Measurements from ENCODE around the gene MEG3. TPM values are rescaled to one million over a fixed set of nuclear protein-coding genes. Genes with fewer than 3 reads are reported as not detected.

Gene MEG3
- total and polyA plus RNA-seq, 9 of the 15 experiments (the other 6 are each of a cell fraction or from before 2014, with no cell fraction given): 0.10 to 5.3 (median 1.0) TPM; not detected in 1

GRCh38 chr14:100830681-100831080 lies 4.8 kb downstream of the MEG3 start (continued):
- TF ChIP-seq ZNF551 (CRISPR knock-in tag; IDR thresholded peaks at IDR 0.05): no peak
- TF ChIP-seq, protein P1, sequence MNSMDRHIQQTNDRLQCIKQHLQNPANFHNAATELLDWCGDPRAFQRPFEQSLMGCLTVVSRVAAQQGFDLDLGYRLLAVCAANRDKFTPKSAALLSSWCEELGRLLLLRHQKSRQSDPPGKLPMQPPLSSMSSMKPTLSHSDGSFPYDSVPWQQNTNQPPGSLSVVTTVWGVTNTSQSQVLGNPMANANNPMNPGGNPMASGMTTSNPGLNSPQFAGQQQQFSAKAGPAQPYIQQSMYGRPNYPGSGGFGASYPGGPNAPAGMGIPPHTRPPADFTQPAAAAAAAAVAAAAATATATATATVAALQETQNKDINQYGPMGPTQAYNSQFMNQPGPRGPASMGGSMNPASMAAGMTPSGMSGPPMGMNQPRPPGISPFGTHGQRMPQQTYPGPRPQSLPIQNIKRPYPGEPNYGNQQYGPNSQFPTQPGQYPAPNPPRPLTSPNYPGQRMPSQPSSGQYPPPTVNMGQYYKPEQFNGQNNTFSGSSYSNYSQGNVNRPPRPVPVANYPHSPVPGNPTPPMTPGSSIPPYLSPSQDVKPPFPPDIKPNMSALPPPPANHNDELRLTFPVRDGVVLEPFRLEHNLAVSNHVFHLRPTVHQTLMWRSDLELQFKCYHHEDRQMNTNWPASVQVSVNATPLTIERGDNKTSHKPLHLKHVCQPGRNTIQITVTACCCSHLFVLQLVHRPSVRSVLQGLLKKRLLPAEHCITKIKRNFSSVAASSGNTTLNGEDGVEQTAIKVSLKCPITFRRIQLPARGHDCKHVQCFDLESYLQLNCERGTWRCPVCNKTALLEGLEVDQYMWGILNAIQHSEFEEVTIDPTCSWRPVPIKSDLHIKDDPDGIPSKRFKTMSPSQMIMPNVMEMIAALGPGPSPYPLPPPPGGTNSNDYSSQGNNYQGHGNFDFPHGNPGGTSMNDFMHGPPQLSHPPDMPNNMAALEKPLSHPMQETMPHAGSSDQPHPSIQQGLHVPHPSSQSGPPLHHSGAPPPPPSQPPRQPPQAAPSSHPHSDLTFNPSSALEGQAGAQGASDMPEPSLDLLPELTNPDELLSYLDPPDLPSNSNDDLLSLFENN (IDR thresholded peaks at IDR 0.05; ENCODE audit: low read depth in 2 of 2, low read length in 2 of 2): no peak
- TF ChIP-seq MEIS2 (IDR thresholded peaks at IDR 0.05; ENCODE audit: partially characterized antibody): no peak
- TF ChIP-seq RAD21 (CRISPR knock-in tag; conservative IDR thresholded peaks at IDR 0.05 in 1 of 2, IDR thresholded peaks at IDR 0.05 in 1 of 2): no peak
- no peak for TF ChIP-seq NCOR1 (IDR thresholded peaks at IDR 0.05)
- TF ChIP-seq, protein P2, sequence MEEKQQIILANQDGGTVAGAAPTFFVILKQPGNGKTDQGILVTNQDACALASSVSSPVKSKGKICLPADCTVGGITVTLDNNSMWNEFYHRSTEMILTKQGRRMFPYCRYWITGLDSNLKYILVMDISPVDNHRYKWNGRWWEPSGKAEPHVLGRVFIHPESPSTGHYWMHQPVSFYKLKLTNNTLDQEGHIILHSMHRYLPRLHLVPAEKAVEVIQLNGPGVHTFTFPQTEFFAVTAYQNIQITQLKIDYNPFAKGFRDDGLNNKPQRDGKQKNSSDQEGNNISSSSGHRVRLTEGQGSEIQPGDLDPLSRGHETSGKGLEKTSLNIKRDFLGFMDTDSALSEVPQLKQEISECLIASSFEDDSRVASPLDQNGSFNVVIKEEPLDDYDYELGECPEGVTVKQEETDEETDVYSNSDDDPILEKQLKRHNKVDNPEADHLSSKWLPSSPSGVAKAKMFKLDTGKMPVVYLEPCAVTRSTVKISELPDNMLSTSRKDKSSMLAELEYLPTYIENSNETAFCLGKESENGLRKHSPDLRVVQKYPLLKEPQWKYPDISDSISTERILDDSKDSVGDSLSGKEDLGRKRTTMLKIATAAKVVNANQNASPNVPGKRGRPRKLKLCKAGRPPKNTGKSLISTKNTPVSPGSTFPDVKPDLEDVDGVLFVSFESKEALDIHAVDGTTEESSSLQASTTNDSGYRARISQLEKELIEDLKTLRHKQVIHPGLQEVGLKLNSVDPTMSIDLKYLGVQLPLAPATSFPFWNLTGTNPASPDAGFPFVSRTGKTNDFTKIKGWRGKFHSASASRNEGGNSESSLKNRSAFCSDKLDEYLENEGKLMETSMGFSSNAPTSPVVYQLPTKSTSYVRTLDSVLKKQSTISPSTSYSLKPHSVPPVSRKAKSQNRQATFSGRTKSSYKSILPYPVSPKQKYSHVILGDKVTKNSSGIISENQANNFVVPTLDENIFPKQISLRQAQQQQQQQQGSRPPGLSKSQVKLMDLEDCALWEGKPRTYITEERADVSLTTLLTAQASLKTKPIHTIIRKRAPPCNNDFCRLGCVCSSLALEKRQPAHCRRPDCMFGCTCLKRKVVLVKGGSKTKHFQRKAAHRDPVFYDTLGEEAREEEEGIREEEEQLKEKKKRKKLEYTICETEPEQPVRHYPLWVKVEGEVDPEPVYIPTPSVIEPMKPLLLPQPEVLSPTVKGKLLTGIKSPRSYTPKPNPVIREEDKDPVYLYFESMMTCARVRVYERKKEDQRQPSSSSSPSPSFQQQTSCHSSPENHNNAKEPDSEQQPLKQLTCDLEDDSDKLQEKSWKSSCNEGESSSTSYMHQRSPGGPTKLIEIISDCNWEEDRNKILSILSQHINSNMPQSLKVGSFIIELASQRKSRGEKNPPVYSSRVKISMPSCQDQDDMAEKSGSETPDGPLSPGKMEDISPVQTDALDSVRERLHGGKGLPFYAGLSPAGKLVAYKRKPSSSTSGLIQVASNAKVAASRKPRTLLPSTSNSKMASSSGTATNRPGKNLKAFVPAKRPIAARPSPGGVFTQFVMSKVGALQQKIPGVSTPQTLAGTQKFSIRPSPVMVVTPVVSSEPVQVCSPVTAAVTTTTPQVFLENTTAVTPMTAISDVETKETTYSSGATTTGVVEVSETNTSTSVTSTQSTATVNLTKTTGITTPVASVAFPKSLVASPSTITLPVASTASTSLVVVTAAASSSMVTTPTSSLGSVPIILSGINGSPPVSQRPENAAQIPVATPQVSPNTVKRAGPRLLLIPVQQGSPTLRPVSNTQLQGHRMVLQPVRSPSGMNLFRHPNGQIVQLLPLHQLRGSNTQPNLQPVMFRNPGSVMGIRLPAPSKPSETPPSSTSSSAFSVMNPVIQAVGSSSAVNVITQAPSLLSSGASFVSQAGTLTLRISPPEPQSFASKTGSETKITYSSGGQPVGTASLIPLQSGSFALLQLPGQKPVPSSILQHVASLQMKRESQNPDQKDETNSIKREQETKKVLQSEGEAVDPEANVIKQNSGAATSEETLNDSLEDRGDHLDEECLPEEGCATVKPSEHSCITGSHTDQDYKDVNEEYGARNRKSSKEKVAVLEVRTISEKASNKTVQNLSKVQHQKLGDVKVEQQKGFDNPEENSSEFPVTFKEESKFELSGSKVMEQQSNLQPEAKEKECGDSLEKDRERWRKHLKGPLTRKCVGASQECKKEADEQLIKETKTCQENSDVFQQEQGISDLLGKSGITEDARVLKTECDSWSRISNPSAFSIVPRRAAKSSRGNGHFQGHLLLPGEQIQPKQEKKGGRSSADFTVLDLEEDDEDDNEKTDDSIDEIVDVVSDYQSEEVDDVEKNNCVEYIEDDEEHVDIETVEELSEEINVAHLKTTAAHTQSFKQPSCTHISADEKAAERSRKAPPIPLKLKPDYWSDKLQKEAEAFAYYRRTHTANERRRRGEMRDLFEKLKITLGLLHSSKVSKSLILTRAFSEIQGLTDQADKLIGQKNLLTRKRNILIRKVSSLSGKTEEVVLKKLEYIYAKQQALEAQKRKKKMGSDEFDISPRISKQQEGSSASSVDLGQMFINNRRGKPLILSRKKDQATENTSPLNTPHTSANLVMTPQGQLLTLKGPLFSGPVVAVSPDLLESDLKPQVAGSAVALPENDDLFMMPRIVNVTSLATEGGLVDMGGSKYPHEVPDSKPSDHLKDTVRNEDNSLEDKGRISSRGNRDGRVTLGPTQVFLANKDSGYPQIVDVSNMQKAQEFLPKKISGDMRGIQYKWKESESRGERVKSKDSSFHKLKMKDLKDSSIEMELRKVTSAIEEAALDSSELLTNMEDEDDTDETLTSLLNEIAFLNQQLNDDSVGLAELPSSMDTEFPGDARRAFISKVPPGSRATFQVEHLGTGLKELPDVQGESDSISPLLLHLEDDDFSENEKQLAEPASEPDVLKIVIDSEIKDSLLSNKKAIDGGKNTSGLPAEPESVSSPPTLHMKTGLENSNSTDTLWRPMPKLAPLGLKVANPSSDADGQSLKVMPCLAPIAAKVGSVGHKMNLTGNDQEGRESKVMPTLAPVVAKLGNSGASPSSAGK (IDR thresholded peaks at IDR 0.05): no peak

Measured in K562 (cell line).